Measurements from ENCODE around the gene CREB3L2. TPM values are rescaled to one million over a fixed set of nuclear protein-coding genes. Genes with fewer than 3 reads are reported as not detected.

The CREB3L2 gene
- total RNA-seq, 1 experiment from 2014 or later, result 49.8 TPM

- DNase-seq (ENCODE audit: low read depth, low spot score) (no peak), ATAC-seq (no peak)
- POLR2A ChIA-PET, result no interaction called here
- BruUV-seq (replicated peaks), result no TSS peak
- Histone ChIP-seq H3K27me3 (ENCODE audit: insufficient read depth, low read length) (no peaks in the 10 kb centered on the region), H3K4me2 (ENCODE audit: low read length) (no peak overlapping the region), H3K4me3 (replicated peaks in 1 of 2; ENCODE audit: low read depth in 1 of 2, low read length in 2 of 2) (no peak overlapping the region), H3K9me2 (ENCODE audit: insufficient read depth) (no peaks in the 10 kb centered on the region), H3K79me2 (ENCODE audit: insufficient read depth, low read length) (no peaks in the 10 kb centered on the region), H3K27ac (ENCODE audit: low read depth, low read length) (no peak overlapping the region), H3K4me1 (ENCODE audit: control insufficient read depth in 1 of 2, insufficient read depth in 2 of 2, low read length in 2 of 2) (peaks cover 0 to 18% of the 10 kb centered on the region in 2 experiments; a peak in 2 of 4 replicates), H2AFZ (ENCODE audit: low read depth, low read length, poor library complexity, severe bottlenecking) (no peak overlapping the region), H3K36me3 (ENCODE audit: control insufficient read depth in 1 of 2, insufficient read depth in 2 of 2, low read length in 2 of 2) (no peaks in the 10 kb centered on the region), H3K9ac (ENCODE audit: low read length) (no peak overlapping the region), H4K20me1 (ENCODE audit: insufficient read depth) (no peaks in the 10 kb centered on the region), H3K9me3 (ENCODE audit: control insufficient read depth in 1 of 2, insufficient read depth in 1 of 2, low read depth in 1 of 2, low read length in 2 of 2) (no peaks in the 10 kb centered on the region)
- intact Hi-C loops (cut with micrococcal nuclease), result no loop called here
- RAD21 ChIA-PET (ENCODE audit: low non-redundant PET in 1 of 2, low total read pairs in 2 of 2, uncharacterized antibody in 2 of 2, unreplicated experiment in 2 of 2), result no interaction called here
- TF ChIP-seq RAD21 (IDR thresholded peaks at IDR 0.05; ENCODE audit: low read depth), result no peak
- no peak for TF ChIP-seq EZH2 (IDR thresholded peaks at IDR 0.05)
- no peak for TF ChIP-seq SRF (IDR thresholded peaks at IDR 0.05; ENCODE audit: low read depth)
- TF ChIP-seq ELF1 (IDR thresholded peaks at IDR 0.05; ENCODE audit: borderline replicate concordance, low read depth), result no peak
- TF ChIP-seq, protein P1, sequence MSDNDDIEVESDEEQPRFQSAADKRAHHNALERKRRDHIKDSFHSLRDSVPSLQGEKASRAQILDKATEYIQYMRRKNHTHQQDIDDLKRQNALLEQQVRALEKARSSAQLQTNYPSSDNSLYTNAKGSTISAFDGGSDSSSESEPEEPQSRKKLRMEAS (IDR thresholded peaks at IDR 0.05), result no peak
- no peak for TF ChIP-seq TCF7L2 (IDR thresholded peaks at IDR 0.05; ENCODE audit: borderline replicate concordance, extremely low read depth, insufficient read depth, insufficient read length)
- TF ChIP-seq ZNF274 (IDR thresholded peaks at IDR 0.05; ENCODE audit: low read depth, low read length), result no peak
- TF ChIP-seq SIN3A (IDR thresholded peaks at IDR 0.05; ENCODE audit: low read depth), result no peak
- no peak for TF ChIP-seq SP1 (IDR thresholded peaks at IDR 0.05; ENCODE audit: low read depth)
- TF ChIP-seq REST (IDR thresholded peaks at IDR 0.05; ENCODE audit: low read depth), result no peak
- TF ChIP-seq CEBPB (IDR thresholded peaks at IDR 0.05; ENCODE audit: low read depth), result no peak
- no peak for TF ChIP-seq POLR2AphosphoS5 (IDR thresholded peaks at IDR 0.05; ENCODE audit: low read depth, low read length)
- TF ChIP-seq CBX3 (IDR thresholded peaks at IDR 0.05; ENCODE audit: low read depth), result no peak
- no peak for TF ChIP-seq JUND (IDR thresholded peaks at IDR 0.05)
- TF ChIP-seq ZFX (IDR thresholded peaks at IDR 0.05), result no peak
- TF ChIP-seq EZH2phosphoT487 (IDR thresholded peaks at IDR 0.05; ENCODE audit: borderline replicate concordance), result no peak
- CTCF ChIA-PET, result no interaction called here
Observed at GRCh38 chr7:137932881-137933269, 69.0 kb downstream of the CREB3L2 start.

All from HCT116 (cell line).